ENCODE measurements around the gene TBX21. TPM values are rescaled to one million over a fixed set of nuclear protein-coding genes. Genes with fewer than 3 reads are reported as not detected.
"Not testable (repeated sequence)": the region's sequence is repeated elsewhere in the genome, so short reads cannot be mapped to it uniquely, and the experiment has no call there.

TBX21 gene
- polyA plus RNA-seq, 3 donors from 2014 or later = 199 to 385 (median 225) TPM

GRCh38 chr17:47733674-47734410 is 806 bp downstream of the TBX21 start:
- Mint-ChIP-seq H3K27me3 (ENCODE audit: low read depth in 3 of 3) (peaks cover 12 to 23% (median 22%) of the 10 kb centered on the region in 3 donors), H3K36me3 (peaks cover 29 to 42% (median 39%) of the 10 kb centered on the region in 3 donors), H3K4me3 (peak overlapping the region; percentile 92 to 100 (median 100)), H3K9me3 (peaks cover 0 to 7% (median 0%) of the 10 kb centered on the region in 6 donors), H3K4me1 (peaks cover 67 to 70% of the 10 kb centered on the region in 2 donors), H3K27ac (peak overlapping the region; percentile 93 to 99 (median 98))
- no peak for DNase-seq

- Mint-ChIP-seq H3K27me3 (ENCODE audit: low read depth in 3 of 3) (peaks cover 14 to 31% (median 28%) of the 10 kb centered on the region in 3 donors), H3K4me1 (peaks cover 67 to 69% of the 10 kb centered on the region in 2 donors), H3K27ac (peak overlapping the region; percentile 93 to 99 (median 98)), H3K9me3 (peaks cover 0 to 7% (median 0%) of the 10 kb centered on the region in 6 donors), H3K36me3 (peaks cover 29 to 46% (median 39%) of the 10 kb centered on the region in 3 donors), H3K4me3 (peak overlapping the region; percentile 92 to 100 (median 100))
- no peak for DNase-seq
Observed at GRCh38 chr17:47735139-47735464, 2.1 kb downstream of the TBX21 start.

- peaks cover 14 to 36% (median 31%) of the 10 kb centered on the region in 3 donors for H3K27me3 Mint-ChIP-seq (ENCODE audit: low read depth in 3 of 3)
- peaks cover 0 to 7% (median 0%) of the 10 kb centered on the region in 6 donors for H3K9me3 Mint-ChIP-seq
- peak overlapping the region; percentile 93 to 99 (median 98) for H3K27ac Mint-ChIP-seq
- DNase-seq = peak in 2 of 3 donors; percentile 53 to 57
- peaks cover 67 to 69% of the 10 kb centered on the region in 2 donors for H3K4me1 Mint-ChIP-seq
- H3K36me3 Mint-ChIP-seq = peaks cover 29 to 46% (median 39%) of the 10 kb centered on the region in 3 donors
- peak overlapping the region; percentile 92 to 100 (median 100) for H3K4me3 Mint-ChIP-seq
Observed at GRCh38 chr17:47735536-47736011, 2.5 kb downstream of the TBX21 start.

- Mint-ChIP-seq H3K36me3 (peaks cover 35 to 56% (median 41%) of the 10 kb centered on the region in 3 donors), H3K27me3 (ENCODE audit: low read depth in 3 of 3) (peaks cover 23 to 48% (median 42%) of the 10 kb centered on the region in 3 donors), H3K27ac (peak overlapping the region; percentile 93 to 99 (median 98)), H3K4me1 (peaks cover 67 to 69% of the 10 kb centered on the region in 2 donors), H3K4me3 (peak overlapping the region; percentile 92 to 100 (median 100)), H3K9me3 (peaks cover 0 to 7% (median 0%) of the 10 kb centered on the region in 6 donors)
- DNase-seq = no peak
Observed at GRCh38 chr17:47736501-47737495, 3.8 kb downstream of the TBX21 start.

GRCh38 chr17:47738178-47738577 is 5.1 kb downstream of the TBX21 start:
- H3K27me3 Mint-ChIP-seq (ENCODE audit: low read depth in 3 of 3) = peaks cover 21 to 53% (median 44%) of the 10 kb centered on the region in 3 donors
- DNase-seq = no peak
- peaks cover 70 to 72% of the 10 kb centered on the region in 2 donors for H3K4me1 Mint-ChIP-seq
- peak overlapping the region; percentile 92 to 100 (median 100) for H3K4me3 Mint-ChIP-seq
- H3K36me3 Mint-ChIP-seq = peaks cover 36 to 67% (median 42%) of the 10 kb centered on the region in 3 donors
- H3K9me3 Mint-ChIP-seq = peaks cover 0 to 7% (median 0%) of the 10 kb centered on the region in 6 donors
- peak overlapping the region; percentile 92 to 97 (median 96) for H3K27ac Mint-ChIP-seq

- H3K27me3 Mint-ChIP-seq (ENCODE audit: low read depth in 3 of 3) = peaks cover 19 to 53% (median 44%) of the 10 kb centered on the region in 3 donors
- peaks cover 79 to 81% of the 10 kb centered on the region in 2 donors for H3K4me1 Mint-ChIP-seq
- DNase-seq = no peak
- peaks cover 32 to 70% (median 38%) of the 10 kb centered on the region in 3 donors for H3K36me3 Mint-ChIP-seq
- H3K9me3 Mint-ChIP-seq = peaks cover 0 to 5% (median 0%) of the 10 kb centered on the region in 6 donors
- peak overlapping the region; percentile 92 to 97 (median 96) for H3K27ac Mint-ChIP-seq
- peak overlapping the region; percentile 92 to 100 (median 100) for H3K4me3 Mint-ChIP-seq
Observed at GRCh38 chr17:47739150-47739549, 6.1 kb downstream of the TBX21 start.

- DNase-seq, H3K9me3 Mint-ChIP-seq: not testable (repeated sequence)
- Mint-ChIP-seq H3K27me3 (ENCODE audit: low read depth in 3 of 3) (peaks cover 12 to 53% (median 41%) of the 10 kb centered on the region in 3 donors), H3K4me1 (peaks cover 86 to 87% of the 10 kb centered on the region in 2 donors), H3K36me3 (peaks cover 24 to 70% (median 30%) of the 10 kb centered on the region in 3 donors), H3K4me3 (peak overlapping the region; percentile 92 to 100 (median 100)), H3K27ac (peak overlapping the region; percentile 92 to 97 (median 96))
Observed at GRCh38 chr17:47739945-47740344, 6.9 kb downstream of the TBX21 start.

GRCh38 chr17:47741109-47741792 is 8.2 kb downstream of the TBX21 start:
- Mint-ChIP-seq H3K27ac (peak overlapping the region; percentile 92 to 97 (median 96)), H3K36me3 (peaks cover 29 to 69% (median 30%) of the 10 kb centered on the region in 3 donors), H3K9me3 (no peaks in the 10 kb centered on the region), H3K27me3 (ENCODE audit: low read depth in 3 of 3) (peaks cover 14 to 60% (median 38%) of the 10 kb centered on the region in 3 donors), H3K4me1 (peaks cover 92 to 95% of the 10 kb centered on the region in 2 donors), H3K4me3 (peak overlapping the region; percentile 92 to 100 (median 100))
- peak; percentile 78 to 83 (median 80) for DNase-seq

GRCh38 chr17:47741793-47742145 is 8.7 kb downstream of the TBX21 start:
- DNase-seq = no peak
- Mint-ChIP-seq H3K9me3 (no peaks in the 10 kb centered on the region), H3K27me3 (ENCODE audit: low read depth in 3 of 3) (peaks cover 14 to 60% (median 38%) of the 10 kb centered on the region in 3 donors), H3K4me3 (peak overlapping the region; percentile 92 to 100 (median 100)), H3K27ac (peak overlapping the region; percentile 92 to 97 (median 96)), H3K4me1 (peaks cover 89 to 92% of the 10 kb centered on the region in 2 donors), H3K36me3 (peaks cover 25 to 65% (median 26%) of the 10 kb centered on the region in 3 donors)

- Mint-ChIP-seq H3K27me3 (ENCODE audit: low read depth in 3 of 3) (peaks cover 14 to 58% (median 36%) of the 10 kb centered on the region in 3 donors), H3K9me3 (no peaks in the 10 kb centered on the region), H3K4me3 (peak overlapping the region; percentile 92 to 100 (median 100)), H3K36me3 (peaks cover 20 to 63% (median 20%) of the 10 kb centered on the region in 3 donors), H3K4me1 (peaks cover 85 to 86% of the 10 kb centered on the region in 2 donors), H3K27ac (peak overlapping the region; percentile 92 to 97 (median 96))
- DNase-seq = peak; percentile 58 to 67 (median 66)
Observed at GRCh38 chr17:47742319-47743181, 9.5 kb downstream of the TBX21 start.

GRCh38 chr17:47744168-47745036 is 11.4 kb downstream of the TBX21 start:
- Mint-ChIP-seq H3K27me3 (ENCODE audit: low read depth in 3 of 3) (peaks cover 12 to 55% (median 39%) of the 10 kb centered on the region in 3 donors), H3K4me1 (peaks cover 82 to 88% of the 10 kb centered on the region in 2 donors), H3K27ac (peak overlapping the region; percentile 92 to 97 (median 96)), H3K9me3 (no peaks in the 10 kb centered on the region), H3K4me3 (peak overlapping the region; percentile 71 to 100 (median 100)), H3K36me3 (peaks cover 22 to 59% (median 22%) of the 10 kb centered on the region in 3 donors)
- DNase-seq = no peak
